HepG2 (cell line): ENCODE data around the gene CYP46A1. TPM values are rescaled to one million over a fixed set of nuclear protein-coding genes. Genes with fewer than 3 reads are reported as not detected.

Experiments used
- CHD2 ChIP-seq: IDR thresholded peaks from 2 replicates; pipeline ENCODE4 v1.6.1; 2011; ENCODE audit warnings: low read depth, low read length, improper control_type of control experiment
- ETS1 ChIP-seq: sonication (generic); formaldehyde crosslinking; IDR thresholded peaks from 2 replicates; pipeline ENCODE4 v1.4.0; 2020; ENCODE audit warnings: missing genetic modification reagents
- FLYWCH1 ChIP-seq: sonication (generic); formaldehyde crosslinking; IDR thresholded peaks from 2 replicates; pipeline ENCODE4 v1.8.1; 2023; ENCODE audit warnings: mild to moderate bottlenecking, missing genetic modification reagents
- GATAD1 ChIP-seq: IDR thresholded peaks from 2 replicates; pipeline ENCODE4 v1.6.1; 2016; ENCODE audit warnings: missing genetic modification reagents, missing compliant biosample characterization
- KDM2A ChIP-seq: sonication (generic); formaldehyde crosslinking; IDR thresholded peaks from 2 replicates; pipeline ENCODE4 v1.4.0; 2020; ENCODE audit warnings: low read depth, missing genetic modification reagents, borderline replicate concordance
- NR2F6 ChIP-seq, 2 experiments: IDR thresholded peaks; 2 replicates each; pipeline ENCODE4 v1.6.1; 2016; ENCODE audit warnings: antibody characterized with exemption in 1 of 2, mild to moderate bottlenecking in 1 of 2
- ZC3H13 ChIP-seq: sonication (generic); formaldehyde crosslinking; IDR thresholded peaks from 2 replicates; pipeline ENCODE4 v1.8.1; 2023; ENCODE audit warnings: mild to moderate bottlenecking, missing genetic modification reagents, moderate library complexity
- ZNF121 ChIP-seq: sonication (generic); formaldehyde crosslinking; IDR thresholded peaks from 2 replicates; pipeline ENCODE4 v1.5.0; 2020; ENCODE audit warnings: mild to moderate bottlenecking, missing genetic modification reagents
- ZSCAN22 ChIP-seq: sonication (generic); formaldehyde crosslinking; IDR thresholded peaks from 2 replicates; pipeline ENCODE4 v1.4.0; 2020; ENCODE audit warnings: mild to moderate bottlenecking, missing genetic modification reagents
- polyA plus RNA-seq, 8 experiments: library from polyadenylated mRNA; depleted of rRNA in 3 of 8; stranded (reverse) in 7 of 8; unstranded in 1 of 8; fragments of >200 nt; fragmentation: Illumina TruSeq in 4 of 8; extraction: Trizol in 4 of 8; gene quantifications; 2 replicates each; pipeline versions ENCODE4 v1.2.1 to v1.2.3, GENCODE V29; 2011 to 2016; ENCODE audit warnings: low read depth in 4 of 8, missing spikeins in 1 of 8, mixed read lengths in 1 of 8; ENCODE audit not compliant: insufficient read depth in 1 of 8
- total RNA-seq, 5 experiments: library from RNA; depleted of rRNA; stranded (reverse); fragments of >200 nt; fragmentation: Illumina TruSeq; extraction: Trizol; gene quantifications; 2 replicates each; pipeline ENCODE4 v1.2.3, GENCODE V29; 2016; ENCODE audit warnings: low read depth in 1 of 5
- TF ChIP-seq, protein P1 (sequence below): sonication (generic); formaldehyde crosslinking; IDR thresholded peaks from 2 replicates; pipeline ENCODE4 v1.4.0; 2020; ENCODE audit warnings: missing genetic modification reagents
- TF ChIP-seq, protein P2 (sequence below): sonication (generic); formaldehyde crosslinking; IDR thresholded peaks from 2 replicates; pipeline ENCODE4 v1.5.0; 2020; ENCODE audit warnings: mild to moderate bottlenecking, missing genetic modification reagents, borderline replicate concordance

CYP46A1 gene
- total and polyA plus RNA-seq, 2 of the 13 experiments (the other 11 are each of a cell fraction or from before 2014, with no cell fraction given), result not detected

- TF ChIP-seq, protein P1, sequence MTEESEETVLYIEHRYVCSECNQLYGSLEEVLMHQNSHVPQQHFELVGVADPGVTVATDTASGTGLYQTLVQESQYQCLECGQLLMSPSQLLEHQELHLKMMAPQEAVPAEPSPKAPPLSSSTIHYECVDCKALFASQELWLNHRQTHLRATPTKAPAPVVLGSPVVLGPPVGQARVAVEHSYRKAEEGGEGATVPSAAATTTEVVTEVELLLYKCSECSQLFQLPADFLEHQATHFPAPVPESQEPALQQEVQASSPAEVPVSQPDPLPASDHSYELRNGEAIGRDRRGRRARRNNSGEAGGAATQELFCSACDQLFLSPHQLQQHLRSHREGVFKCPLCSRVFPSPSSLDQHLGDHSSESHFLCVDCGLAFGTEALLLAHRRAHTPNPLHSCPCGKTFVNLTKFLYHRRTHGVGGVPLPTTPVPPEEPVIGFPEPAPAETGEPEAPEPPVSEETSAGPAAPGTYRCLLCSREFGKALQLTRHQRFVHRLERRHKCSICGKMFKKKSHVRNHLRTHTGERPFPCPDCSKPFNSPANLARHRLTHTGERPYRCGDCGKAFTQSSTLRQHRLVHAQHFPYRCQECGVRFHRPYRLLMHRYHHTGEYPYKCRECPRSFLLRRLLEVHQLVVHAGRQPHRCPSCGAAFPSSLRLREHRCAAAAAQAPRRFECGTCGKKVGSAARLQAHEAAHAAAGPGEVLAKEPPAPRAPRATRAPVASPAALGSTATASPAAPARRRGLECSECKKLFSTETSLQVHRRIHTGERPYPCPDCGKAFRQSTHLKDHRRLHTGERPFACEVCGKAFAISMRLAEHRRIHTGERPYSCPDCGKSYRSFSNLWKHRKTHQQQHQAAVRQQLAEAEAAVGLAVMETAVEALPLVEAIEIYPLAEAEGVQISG, result no peak
- TF ChIP-seq KDM2A (CRISPR knock-in tag) (0 out of 2 replicates have a peak, but pooled peaks have one; percentile 49), NR2F6 (IDR thresholded peaks at IDR 0.05) (peak; percentile 71), NR2F6 (CRISPR knock-in tag; IDR thresholded peaks at IDR 0.05) (peak; percentile 90), ZNF121 (no peak), CHD2 (no peak), FLYWCH1 (CRISPR knock-in tag) (no peak), ETS1 (no peak), ZSCAN22 (CRISPR knock-in tag) (no peak), ZC3H13 (CRISPR knock-in tag) (no peak), GATAD1 (no peak)
- TF ChIP-seq, protein P2, sequence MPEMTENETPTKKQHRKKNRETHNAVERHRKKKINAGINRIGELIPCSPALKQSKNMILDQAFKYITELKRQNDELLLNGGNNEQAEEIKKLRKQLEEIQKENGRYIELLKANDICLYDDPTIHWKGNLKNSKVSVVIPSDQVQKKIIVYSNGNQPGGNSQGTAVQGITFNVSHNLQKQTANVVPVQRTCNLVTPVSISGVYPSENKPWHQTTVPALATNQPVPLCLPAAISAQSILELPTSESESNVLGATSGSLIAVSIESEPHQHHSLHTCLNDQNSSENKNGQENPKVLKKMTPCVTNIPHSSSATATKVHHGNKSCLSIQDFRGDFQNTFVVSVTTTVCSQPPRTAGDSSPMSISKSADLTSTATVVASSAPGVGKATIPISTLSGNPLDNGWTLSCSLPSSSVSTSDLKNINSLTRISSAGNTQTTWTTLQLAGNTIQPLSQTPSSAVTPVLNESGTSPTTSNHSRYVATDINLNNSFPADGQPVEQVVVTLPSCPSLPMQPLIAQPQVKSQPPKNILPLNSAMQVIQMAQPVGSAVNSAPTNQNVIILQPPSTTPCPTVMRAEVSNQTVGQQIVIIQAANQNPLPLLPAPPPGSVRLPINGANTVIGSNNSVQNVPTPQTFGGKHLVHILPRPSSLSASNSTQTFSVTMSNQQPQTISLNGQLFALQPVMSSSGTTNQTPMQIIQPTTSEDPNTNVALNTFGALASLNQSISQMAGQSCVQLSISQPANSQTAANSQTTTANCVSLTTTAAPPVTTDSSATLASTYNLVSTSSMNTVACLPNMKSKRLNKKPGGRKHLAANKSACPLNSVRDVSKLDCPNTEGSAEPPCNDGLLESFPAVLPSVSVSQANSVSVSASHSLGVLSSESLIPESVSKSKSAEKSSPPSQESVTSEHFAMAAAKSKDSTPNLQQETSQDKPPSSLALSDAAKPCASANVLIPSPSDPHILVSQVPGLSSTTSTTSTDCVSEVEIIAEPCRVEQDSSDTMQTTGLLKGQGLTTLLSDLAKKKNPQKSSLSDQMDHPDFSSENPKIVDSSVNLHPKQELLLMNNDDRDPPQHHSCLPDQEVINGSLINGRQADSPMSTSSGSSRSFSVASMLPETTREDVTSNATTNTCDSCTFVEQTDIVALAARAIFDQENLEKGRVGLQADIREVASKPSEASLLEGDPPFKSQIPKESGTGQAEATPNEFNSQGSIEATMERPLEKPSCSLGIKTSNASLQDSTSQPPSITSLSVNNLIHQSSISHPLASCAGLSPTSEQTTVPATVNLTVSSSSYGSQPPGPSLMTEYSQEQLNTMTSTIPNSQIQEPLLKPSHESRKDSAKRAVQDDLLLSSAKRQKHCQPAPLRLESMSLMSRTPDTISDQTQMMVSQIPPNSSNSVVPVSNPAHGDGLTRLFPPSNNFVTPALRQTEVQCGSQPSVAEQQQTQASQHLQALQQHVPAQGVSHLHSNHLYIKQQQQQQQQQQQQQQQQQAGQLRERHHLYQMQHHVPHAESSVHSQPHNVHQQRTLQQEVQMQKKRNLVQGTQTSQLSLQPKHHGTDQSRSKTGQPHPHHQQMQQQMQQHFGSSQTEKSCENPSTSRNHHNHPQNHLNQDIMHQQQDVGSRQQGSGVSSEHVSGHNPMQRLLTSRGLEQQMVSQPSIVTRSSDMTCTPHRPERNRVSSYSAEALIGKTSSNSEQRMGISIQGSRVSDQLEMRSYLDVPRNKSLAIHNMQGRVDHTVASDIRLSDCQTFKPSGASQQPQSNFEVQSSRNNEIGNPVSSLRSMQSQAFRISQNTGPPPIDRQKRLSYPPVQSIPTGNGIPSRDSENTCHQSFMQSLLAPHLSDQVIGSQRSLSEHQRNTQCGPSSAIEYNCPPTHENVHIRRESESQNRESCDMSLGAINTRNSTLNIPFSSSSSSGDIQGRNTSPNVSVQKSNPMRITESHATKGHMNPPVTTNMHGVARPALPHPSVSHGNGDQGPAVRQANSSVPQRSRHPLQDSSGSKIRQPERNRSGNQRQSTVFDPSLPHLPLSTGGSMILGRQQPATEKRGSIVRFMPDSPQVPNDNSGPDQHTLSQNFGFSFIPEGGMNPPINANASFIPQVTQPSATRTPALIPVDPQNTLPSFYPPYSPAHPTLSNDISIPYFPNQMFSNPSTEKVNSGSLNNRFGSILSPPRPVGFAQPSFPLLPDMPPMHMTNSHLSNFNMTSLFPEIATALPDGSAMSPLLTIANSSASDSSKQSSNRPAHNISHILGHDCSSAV (CRISPR knock-in tag), result no peak
Measured at GRCh38 chr14:99729991-99730875, 46.1 kb downstream of the CYP46A1 start (continued).
